HepG2 (cell line): Measurements from ENCODE around the gene MYO7B. TPM values are rescaled to one million over a fixed set of nuclear protein-coding genes. Genes with fewer than 3 reads are reported as not detected.
A peak's percentile ranks its signal among the peaks of the same experiment; 100 is the strongest.

ENCODE experiments used
- CAMTA2 ChIP-seq: sonication (generic); formaldehyde crosslinking; IDR thresholded peaks from 2 replicates; pipeline ENCODE4 v1.4.0; 2020; ENCODE audit warnings: mild to moderate bottlenecking, missing genetic modification reagents, borderline replicate concordance
- EHMT2 ChIP-seq: fragments of 200-600 bp; sonication (generic); IDR thresholded peaks from 2 replicates; pipeline ENCODE4 v1.7.0; 2017; ENCODE audit warnings: antibody characterized with exemption, low read depth, low read length, borderline replicate concordance
- FOSL2 ChIP-seq: sonication (generic); formaldehyde crosslinking; IDR thresholded peaks from 2 replicates; pipeline ENCODE4 v1.4.0; 2020; ENCODE audit warnings: missing genetic modification reagents
- GLI4 ChIP-seq: sonication (generic); formaldehyde crosslinking; IDR thresholded peaks from 2 replicates; pipeline ENCODE4 v1.5.1; 2020; ENCODE audit warnings: missing genetic modification reagents, mild to moderate bottlenecking, moderate library complexity, borderline replicate concordance
- KDM6A ChIP-seq: IDR thresholded peaks from 2 replicates; pipeline ENCODE4 v1.6.1; 2016; ENCODE audit warnings: low read depth
- KLF6 ChIP-seq: IDR thresholded peaks from 2 replicates; pipeline ENCODE4 v1.8.0; 2016; ENCODE audit warnings: missing biosample characterization, missing genetic modification reagents
- MED8 ChIP-seq: sonication (generic); formaldehyde crosslinking; IDR thresholded peaks from 2 replicates; pipeline ENCODE4 v1.8.1; 2023; ENCODE audit warnings: mild to moderate bottlenecking, missing genetic modification reagents; ENCODE audit not compliant: insufficient replicate concordance
- PCBP2 ChIP-seq: fragments of 200-400 bp; formaldehyde crosslinking; optimal IDR thresholded peaks from 2 replicates; pipeline ENCODE3; 2018; ENCODE audit warnings: low read length, low read depth; ENCODE audit not compliant: poor library complexity, severe bottlenecking
- PHF5A ChIP-seq: IDR thresholded peaks from one replicate; pipeline ENCODE4 v1.6.1; 2018; ENCODE audit warnings: low read depth, missing genetic modification reagents; ENCODE audit not compliant: unreplicated experiment
- PHF8 ChIP-seq: sonication (generic); formaldehyde crosslinking; IDR thresholded peaks from 2 replicates; pipeline ENCODE4 v1.5.0; 2020; ENCODE audit warnings: missing genetic modification reagents
- SRF ChIP-seq: IDR thresholded peaks from 2 replicates; pipeline ENCODE4 v1.6.1; 2011; ENCODE audit warnings: mild to moderate bottlenecking, low read depth, low read length, moderate library complexity
- ZC3H13 ChIP-seq: sonication (generic); formaldehyde crosslinking; IDR thresholded peaks from 2 replicates; pipeline ENCODE4 v1.8.1; 2023; ENCODE audit warnings: mild to moderate bottlenecking, missing genetic modification reagents, moderate library complexity
- ZFP41 ChIP-seq: sonication (generic); formaldehyde crosslinking; IDR thresholded peaks from 2 replicates; pipeline ENCODE4 v1.4.0; 2020; ENCODE audit warnings: mild to moderate bottlenecking, missing genetic modification reagents, borderline replicate concordance
- ZMYM2 ChIP-seq: sonication (generic); formaldehyde crosslinking; IDR thresholded peaks from 2 replicates; pipeline ENCODE4 v1.8.0; 2022; ENCODE audit warnings: mild to moderate bottlenecking, missing genetic modification reagents
- ZNF317 ChIP-seq: sonication (generic); formaldehyde crosslinking; IDR thresholded peaks from 2 replicates; pipeline ENCODE4 v1.5.0; 2020; ENCODE audit warnings: mild to moderate bottlenecking, missing genetic modification reagents
- ZNF432 ChIP-seq: sonication (generic); formaldehyde crosslinking; IDR thresholded peaks from 2 replicates; pipeline ENCODE4 v1.5.0; 2020; ENCODE audit warnings: missing genetic modification reagents, mild to moderate bottlenecking, borderline replicate concordance
- polyA plus RNA-seq, 8 experiments: library from polyadenylated mRNA; depleted of rRNA in 3 of 8; stranded (reverse) in 7 of 8; unstranded in 1 of 8; fragments of >200 nt; fragmentation: Illumina TruSeq in 4 of 8; extraction: Trizol in 4 of 8; gene quantifications; 2 replicates each; pipeline versions ENCODE4 v1.2.1 to v1.2.3, GENCODE V29; 2011 to 2016; ENCODE audit warnings: low read depth in 4 of 8, missing spikeins in 1 of 8, mixed read lengths in 1 of 8; ENCODE audit not compliant: insufficient read depth in 1 of 8
- total RNA-seq, 5 experiments: library from RNA; depleted of rRNA; stranded (reverse); fragments of >200 nt; fragmentation: Illumina TruSeq; extraction: Trizol; gene quantifications; 2 replicates each; pipeline ENCODE4 v1.2.3, GENCODE V29; 2016; ENCODE audit warnings: low read depth in 1 of 5
- TF ChIP-seq, protein P1 (sequence below): sonication (generic); formaldehyde crosslinking; IDR thresholded peaks from 2 replicates; pipeline ENCODE4 v1.4.0; 2020; ENCODE audit warnings: missing genetic modification reagents
- TF ChIP-seq, protein P2 (sequence below): sonication (generic); formaldehyde crosslinking; IDR thresholded peaks from 2 replicates; pipeline ENCODE4 v1.4.0; 2020; ENCODE audit warnings: mild to moderate bottlenecking, missing genetic modification reagents
- TF ChIP-seq, protein P3 (sequence below): sonication (generic); formaldehyde crosslinking; IDR thresholded peaks from 2 replicates; pipeline ENCODE4 v1.4.0; 2020; ENCODE audit warnings: missing genetic modification reagents, borderline replicate concordance
- TF ChIP-seq, protein P4 (sequence below): sonication (generic); formaldehyde crosslinking; IDR thresholded peaks from 2 replicates; pipeline ENCODE4 v1.8.1; 2023; ENCODE audit warnings: mild to moderate bottlenecking, missing genetic modification reagents, borderline replicate concordance

MYO7B gene
- total and polyA plus RNA-seq, 2 of the 13 experiments (the other 11 are each of a cell fraction or from before 2014, with no cell fraction given): not detected

DNA sequence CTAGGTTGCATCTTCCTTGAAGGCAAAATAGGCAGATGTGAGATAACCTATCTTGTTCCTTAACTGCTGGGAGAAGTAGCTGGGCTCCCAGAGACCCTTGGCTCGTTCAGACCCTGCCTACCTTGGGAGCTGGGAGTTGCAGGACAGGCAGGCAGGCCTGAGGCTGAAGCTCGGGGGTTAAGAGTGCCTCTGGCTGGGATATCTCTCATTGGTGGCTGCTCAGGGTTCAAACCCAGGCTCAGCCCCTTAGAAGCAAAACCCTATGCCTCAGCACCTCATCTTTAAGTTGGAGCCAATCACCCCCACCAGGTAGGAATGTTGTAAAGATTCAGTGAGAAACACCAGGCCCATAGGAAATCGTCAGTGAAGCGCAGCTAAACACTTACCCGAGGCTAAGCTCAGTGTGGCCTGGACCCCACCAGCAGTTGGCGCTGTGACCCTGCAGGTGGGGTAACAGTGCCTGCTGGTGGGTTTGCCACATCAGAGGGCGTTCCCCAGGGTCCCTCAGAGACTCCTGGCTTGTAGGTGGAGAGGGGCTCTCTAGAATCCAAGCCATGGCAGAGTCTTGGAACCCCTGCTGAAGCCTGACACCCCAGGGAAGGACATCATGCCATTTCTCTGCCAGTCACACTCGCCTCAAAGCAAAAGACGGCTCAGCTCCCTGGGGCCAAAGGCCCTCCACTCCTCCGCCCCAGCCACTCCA is 55.9 kb downstream of the MYO7B start (continued):
- TF ChIP-seq PCBP2 (no peak), PHF5A (CRISPR knock-in tag) (no peak), MED8 (CRISPR knock-in tag) (no peak), KDM6A (CRISPR knock-in tag) (no peak), EHMT2 (no peak), ZC3H13 (no peak), ZMYM2 (CRISPR knock-in tag) (no peak), ZNF317 (CRISPR knock-in tag) (0 out of 2 replicates have a peak, but pooled peaks have one; percentile 33), KLF6 (CRISPR knock-in tag) (no peak), PHF8 (CRISPR knock-in tag) (0 out of 2 replicates have a peak, but pooled peaks have one; percentile 25), GLI4 (CRISPR knock-in tag) (no peak), ZNF432 (CRISPR knock-in tag) (no peak), CAMTA2 (CRISPR knock-in tag) (no peak; the same call in 1 of the 2 replicates), SRF (no peak), ZFP41 (CRISPR knock-in tag) (no peak), FOSL2 (CRISPR knock-in tag) (0 out of 2 replicates have a peak, but pooled peaks have one; percentile 30)
- TF ChIP-seq, protein P1, sequence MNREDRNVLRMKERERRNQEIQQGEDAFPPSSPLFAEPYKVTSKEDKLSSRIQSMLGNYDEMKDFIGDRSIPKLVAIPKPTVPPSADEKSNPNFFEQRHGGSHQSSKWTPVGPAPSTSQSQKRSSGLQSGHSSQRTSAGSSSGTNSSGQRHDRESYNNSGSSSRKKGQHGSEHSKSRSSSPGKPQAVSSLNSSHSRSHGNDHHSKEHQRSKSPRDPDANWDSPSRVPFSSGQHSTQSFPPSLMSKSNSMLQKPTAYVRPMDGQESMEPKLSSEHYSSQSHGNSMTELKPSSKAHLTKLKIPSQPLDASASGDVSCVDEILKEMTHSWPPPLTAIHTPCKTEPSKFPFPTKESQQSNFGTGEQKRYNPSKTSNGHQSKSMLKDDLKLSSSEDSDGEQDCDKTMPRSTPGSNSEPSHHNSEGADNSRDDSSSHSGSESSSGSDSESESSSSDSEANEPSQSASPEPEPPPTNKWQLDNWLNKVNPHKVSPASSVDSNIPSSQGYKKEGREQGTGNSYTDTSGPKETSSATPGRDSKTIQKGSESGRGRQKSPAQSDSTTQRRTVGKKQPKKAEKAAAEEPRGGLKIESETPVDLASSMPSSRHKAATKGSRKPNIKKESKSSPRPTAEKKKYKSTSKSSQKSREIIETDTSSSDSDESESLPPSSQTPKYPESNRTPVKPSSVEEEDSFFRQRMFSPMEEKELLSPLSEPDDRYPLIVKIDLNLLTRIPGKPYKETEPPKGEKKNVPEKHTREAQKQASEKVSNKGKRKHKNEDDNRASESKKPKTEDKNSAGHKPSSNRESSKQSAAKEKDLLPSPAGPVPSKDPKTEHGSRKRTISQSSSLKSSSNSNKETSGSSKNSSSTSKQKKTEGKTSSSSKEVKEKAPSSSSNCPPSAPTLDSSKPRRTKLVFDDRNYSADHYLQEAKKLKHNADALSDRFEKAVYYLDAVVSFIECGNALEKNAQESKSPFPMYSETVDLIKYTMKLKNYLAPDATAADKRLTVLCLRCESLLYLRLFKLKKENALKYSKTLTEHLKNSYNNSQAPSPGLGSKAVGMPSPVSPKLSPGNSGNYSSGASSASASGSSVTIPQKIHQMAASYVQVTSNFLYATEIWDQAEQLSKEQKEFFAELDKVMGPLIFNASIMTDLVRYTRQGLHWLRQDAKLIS (CRISPR knock-in tag): no peak
- TF ChIP-seq, protein P2, sequence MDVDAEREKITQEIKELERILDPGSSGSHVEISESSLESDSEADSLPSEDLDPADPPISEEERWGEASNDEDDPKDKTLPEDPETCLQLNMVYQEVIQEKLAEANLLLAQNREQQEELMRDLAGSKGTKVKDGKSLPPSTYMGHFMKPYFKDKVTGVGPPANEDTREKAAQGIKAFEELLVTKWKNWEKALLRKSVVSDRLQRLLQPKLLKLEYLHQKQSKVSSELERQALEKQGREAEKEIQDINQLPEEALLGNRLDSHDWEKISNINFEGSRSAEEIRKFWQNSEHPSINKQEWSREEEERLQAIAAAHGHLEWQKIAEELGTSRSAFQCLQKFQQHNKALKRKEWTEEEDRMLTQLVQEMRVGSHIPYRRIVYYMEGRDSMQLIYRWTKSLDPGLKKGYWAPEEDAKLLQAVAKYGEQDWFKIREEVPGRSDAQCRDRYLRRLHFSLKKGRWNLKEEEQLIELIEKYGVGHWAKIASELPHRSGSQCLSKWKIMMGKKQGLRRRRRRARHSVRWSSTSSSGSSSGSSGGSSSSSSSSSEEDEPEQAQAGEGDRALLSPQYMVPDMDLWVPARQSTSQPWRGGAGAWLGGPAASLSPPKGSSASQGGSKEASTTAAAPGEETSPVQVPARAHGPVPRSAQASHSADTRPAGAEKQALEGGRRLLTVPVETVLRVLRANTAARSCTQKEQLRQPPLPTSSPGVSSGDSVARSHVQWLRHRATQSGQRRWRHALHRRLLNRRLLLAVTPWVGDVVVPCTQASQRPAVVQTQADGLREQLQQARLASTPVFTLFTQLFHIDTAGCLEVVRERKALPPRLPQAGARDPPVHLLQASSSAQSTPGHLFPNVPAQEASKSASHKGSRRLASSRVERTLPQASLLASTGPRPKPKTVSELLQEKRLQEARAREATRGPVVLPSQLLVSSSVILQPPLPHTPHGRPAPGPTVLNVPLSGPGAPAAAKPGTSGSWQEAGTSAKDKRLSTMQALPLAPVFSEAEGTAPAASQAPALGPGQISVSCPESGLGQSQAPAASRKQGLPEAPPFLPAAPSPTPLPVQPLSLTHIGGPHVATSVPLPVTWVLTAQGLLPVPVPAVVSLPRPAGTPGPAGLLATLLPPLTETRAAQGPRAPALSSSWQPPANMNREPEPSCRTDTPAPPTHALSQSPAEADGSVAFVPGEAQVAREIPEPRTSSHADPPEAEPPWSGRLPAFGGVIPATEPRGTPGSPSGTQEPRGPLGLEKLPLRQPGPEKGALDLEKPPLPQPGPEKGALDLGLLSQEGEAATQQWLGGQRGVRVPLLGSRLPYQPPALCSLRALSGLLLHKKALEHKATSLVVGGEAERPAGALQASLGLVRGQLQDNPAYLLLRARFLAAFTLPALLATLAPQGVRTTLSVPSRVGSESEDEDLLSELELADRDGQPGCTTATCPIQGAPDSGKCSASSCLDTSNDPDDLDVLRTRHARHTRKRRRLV (CRISPR knock-in tag): no peak
- TF ChIP-seq, protein P3, sequence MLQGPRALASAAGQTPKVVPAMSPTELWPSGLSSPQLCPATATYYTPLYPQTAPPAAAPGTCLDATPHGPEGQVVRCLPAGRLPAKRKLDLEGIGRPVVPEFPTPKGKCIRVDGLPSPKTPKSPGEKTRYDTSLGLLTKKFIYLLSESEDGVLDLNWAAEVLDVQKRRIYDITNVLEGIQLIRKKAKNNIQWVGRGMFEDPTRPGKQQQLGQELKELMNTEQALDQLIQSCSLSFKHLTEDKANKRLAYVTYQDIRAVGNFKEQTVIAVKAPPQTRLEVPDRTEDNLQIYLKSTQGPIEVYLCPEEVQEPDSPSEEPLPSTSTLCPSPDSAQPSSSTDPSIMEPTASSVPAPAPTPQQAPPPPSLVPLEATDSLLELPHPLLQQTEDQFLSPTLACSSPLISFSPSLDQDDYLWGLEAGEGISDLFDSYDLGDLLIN: 0 out of 2 replicates have a peak, but pooled peaks have one; percentile 32
- TF ChIP-seq, protein P4, sequence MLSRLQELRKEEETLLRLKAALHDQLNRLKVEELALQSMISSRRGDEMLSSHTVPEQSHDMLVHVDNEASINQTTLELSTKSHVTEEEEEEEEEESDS (CRISPR knock-in tag): no peak
